GM06990 (cell line): ENCODE results near the gene DOCK4.

ENCODE experiments used
- DNase-seq: peaks from one replicate; pipeline ENCODE4 v3.0.0-alpha.2; 2011; ENCODE audit not compliant: insufficient read length; ENCODE audit errors: extremely low read depth
- H3K27me3 ChIP-seq: replicated peaks from 2 replicates; pipeline ENCODE4 v1.6.0; 2011; ENCODE audit warnings: low read length; ENCODE audit not compliant: control insufficient read depth, insufficient read depth
- H3K36me3 ChIP-seq: 2 replicates; pipeline ENCODE4 v1.5.1; 2011; ENCODE audit warnings: low read length; ENCODE audit not compliant: control insufficient read depth, insufficient read depth
- H3K4me3 ChIP-seq: replicated peaks from 2 replicates; pipeline ENCODE4 v1.5.1; 2011; ENCODE audit warnings: low read depth, mild to moderate bottlenecking, control low read depth, low read length
- TF ChIP-seq, protein P1 (sequence below): IDR thresholded peaks from 2 replicates; pipeline ENCODE4 v1.5.1; 2011; ENCODE audit warnings: low read length, control low read depth, mild to moderate bottlenecking, inconsistent platforms; ENCODE audit not compliant: insufficient read depth, poor library complexity, severe bottlenecking

The DOCK4 gene

DNA sequence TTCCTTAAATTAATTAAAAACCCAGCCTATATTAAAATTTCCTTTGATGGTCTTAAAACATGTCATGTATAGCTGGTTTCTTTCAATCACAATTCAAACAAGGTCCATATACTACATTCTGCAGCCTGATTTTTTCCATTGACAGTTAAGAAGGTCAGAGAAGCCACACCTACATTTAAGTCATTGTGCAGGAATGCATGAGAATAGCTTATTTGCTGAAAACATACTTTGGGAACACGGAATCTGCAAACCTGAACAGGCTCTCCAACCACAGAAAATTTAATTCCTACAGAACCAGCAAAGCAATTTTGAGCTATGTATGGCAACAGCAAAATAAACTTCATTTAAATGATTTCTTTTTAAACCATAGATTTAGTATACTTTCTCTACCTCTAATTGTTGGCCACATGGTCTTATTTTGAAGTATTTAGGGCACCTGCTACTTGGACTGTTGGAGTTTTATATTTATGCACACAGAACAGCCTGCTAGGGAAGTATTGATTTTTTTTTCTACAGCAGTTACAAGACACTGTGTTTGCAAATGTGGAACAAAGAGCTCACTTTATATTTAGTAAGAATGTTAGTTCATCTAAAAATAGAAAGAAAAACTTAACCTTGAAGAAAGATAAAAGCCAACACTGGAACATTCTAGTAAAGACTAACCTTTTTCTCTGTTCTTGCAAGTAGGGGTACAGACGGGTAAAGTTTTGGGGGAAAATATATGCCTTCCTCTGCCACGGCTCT lies 403.0 kb downstream of the DOCK4 start:
- DNase-seq = no peak
- Histone ChIP-seq H3K27me3 (no peaks in the 10 kb centered on the region), H3K4me3 (no peak overlapping the region), H3K36me3 (no peaks in the 10 kb centered on the region)
- TF ChIP-seq, protein P1, sequence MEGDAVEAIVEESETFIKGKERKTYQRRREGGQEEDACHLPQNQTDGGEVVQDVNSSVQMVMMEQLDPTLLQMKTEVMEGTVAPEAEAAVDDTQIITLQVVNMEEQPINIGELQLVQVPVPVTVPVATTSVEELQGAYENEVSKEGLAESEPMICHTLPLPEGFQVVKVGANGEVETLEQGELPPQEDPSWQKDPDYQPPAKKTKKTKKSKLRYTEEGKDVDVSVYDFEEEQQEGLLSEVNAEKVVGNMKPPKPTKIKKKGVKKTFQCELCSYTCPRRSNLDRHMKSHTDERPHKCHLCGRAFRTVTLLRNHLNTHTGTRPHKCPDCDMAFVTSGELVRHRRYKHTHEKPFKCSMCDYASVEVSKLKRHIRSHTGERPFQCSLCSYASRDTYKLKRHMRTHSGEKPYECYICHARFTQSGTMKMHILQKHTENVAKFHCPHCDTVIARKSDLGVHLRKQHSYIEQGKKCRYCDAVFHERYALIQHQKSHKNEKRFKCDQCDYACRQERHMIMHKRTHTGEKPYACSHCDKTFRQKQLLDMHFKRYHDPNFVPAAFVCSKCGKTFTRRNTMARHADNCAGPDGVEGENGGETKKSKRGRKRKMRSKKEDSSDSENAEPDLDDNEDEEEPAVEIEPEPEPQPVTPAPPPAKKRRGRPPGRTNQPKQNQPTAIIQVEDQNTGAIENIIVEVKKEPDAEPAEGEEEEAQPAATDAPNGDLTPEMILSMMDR = no peak

DNA sequence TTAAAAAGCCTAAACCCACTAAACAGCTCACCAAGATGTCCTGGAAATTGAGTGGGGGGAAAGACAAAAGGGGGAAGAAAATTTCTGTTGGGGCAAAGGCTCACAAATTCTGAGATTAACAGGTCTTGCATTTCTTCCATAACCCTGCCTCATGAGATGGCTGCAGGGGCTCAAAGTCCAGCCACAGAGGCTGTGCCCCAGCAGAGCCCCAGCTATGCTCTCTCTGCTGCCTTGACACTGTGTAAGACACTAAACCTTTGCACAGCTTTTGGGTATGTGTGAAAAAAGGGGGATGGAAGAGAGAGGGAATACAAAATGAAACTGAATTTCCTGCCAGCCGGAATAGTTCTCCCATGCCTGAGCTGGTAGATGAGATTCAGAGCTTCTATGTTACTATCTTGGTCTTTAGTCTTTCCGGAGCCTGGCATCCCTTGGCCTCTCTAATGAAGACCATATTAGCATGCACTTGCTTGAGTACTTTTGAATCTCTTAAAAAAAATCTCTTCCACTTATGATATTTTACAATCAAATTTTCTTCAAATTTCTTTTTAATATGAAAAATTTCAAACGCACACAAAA lies 403.9 kb downstream of the DOCK4 start:
- H3K4me3 ChIP-seq = no peak overlapping the region
- H3K36me3 ChIP-seq = no peaks in the 10 kb centered on the region
- TF ChIP-seq, protein P1 = no peak
- H3K27me3 ChIP-seq = no peaks in the 10 kb centered on the region
- DNase-seq = no peak

DNA sequence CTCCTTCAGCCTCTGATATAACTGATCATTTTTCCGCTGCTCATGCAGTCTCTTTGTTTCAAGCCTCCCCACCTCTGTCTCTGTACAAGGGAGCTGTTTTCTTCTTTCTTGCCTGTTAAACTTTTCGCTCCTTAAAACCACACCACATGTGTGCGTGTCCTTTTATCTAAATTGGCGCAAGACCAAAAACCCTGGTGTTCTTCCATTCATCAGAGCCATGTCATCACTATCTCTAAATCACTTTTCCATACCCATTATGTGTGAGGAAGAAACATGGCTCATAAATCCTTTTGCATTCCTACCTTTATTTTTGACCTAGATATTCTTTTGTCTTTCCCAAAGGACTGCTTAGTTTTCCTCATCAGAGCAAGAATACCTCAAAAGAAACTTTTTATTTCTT lies 404.9 kb downstream of the DOCK4 start:
- H3K4me3 ChIP-seq = no peak overlapping the region
- H3K36me3 ChIP-seq = no peaks in the 10 kb centered on the region
- DNase-seq = no peak
- TF ChIP-seq, protein P1 = no peak
- no peaks in the 10 kb centered on the region for H3K27me3 ChIP-seq

DNA sequence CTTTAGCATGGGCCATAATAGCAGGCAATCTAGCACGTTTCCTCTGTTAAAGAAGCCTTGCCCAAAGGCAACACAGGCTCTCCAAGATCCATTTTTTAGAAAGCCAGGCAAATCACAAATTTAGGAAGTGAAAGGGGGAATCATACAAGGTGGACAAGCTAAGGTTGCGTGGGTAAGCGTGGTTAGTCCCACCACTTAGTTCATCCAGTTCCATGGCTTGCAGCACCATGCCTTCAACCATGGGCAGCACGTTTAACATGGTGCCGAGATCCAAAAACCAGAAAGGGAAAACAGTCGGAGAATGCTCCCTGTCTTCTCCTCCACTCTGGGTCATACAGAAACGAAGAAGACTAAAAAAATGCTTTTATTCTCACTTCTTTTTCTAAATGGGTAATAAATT lies 409.5 kb downstream of the DOCK4 start:
- Histone ChIP-seq H3K4me3 (no peak overlapping the region), H3K27me3 (no peaks in the 10 kb centered on the region), H3K36me3 (no peaks in the 10 kb centered on the region)
- TF ChIP-seq, protein P1 = no peak
- DNase-seq = no peak

DNA sequence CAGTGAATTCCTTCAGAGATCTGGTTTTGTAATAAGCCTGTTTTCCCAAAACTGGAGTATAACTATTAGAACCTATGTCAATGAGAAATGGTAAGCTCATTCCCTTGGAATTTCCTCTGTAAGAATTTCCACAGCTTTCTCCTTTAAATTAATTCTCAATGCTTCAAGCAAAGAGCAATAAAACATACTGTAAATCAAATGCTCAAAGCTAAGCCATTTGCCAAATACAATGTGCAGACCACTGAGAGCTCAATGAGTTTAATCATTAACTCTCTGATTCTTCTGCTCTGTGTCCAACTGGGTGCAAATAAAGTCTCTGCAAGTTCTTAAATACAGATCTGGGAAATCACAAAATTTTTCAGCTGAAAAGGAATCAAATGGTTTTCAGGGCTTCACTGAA lies 416.3 kb downstream of the DOCK4 start:
- TF ChIP-seq, protein P1 = no peak
- no peak for DNase-seq
- no peaks in the 10 kb centered on the region for H3K36me3 ChIP-seq
- no peak overlapping the region for H3K4me3 ChIP-seq
- H3K27me3 ChIP-seq = no peaks in the 10 kb centered on the region

DNA sequence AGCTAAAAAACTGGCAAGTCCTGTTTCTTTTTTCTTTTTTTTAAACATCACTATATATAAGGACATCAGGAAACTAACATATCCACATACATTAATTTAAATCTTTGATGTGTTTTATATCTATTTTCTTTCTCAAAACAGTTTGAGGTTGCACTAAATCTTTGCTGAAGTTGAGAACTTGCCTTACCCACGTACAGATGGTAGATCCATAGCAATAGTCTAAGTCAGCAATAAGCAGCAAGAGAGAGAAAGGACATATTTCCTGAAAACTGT lies 417.2 kb downstream of the DOCK4 start:
- TF ChIP-seq, protein P1 = no peak
- no peak for DNase-seq
- Histone ChIP-seq H3K27me3 (no peaks in the 10 kb centered on the region), H3K4me3 (no peak overlapping the region), H3K36me3 (no peaks in the 10 kb centered on the region)
